Neutrophil (primary cell): ENCODE measurements around the gene ORAI3.

Experiments used
- H3K27ac ChIP-seq: fragments of 200-600 bp; sonication (generic); 2 replicates; pipeline ENCODE4 v1.5.1; 2016; ENCODE audit warnings: mild to moderate bottlenecking, moderate library complexity
- H3K27me3 ChIP-seq: fragments of 200-600 bp; sonication (generic); 2 replicates; pipeline ENCODE4 v1.6.0; 2016; ENCODE audit warnings: mild to moderate bottlenecking
- H3K36me3 ChIP-seq: fragments of 200-600 bp; sonication (generic); 2 replicates; pipeline ENCODE4 v1.5.1; 2017
- H3K4me1 ChIP-seq, 2 experiments: fragments of 200-600 bp in 1 of 2; sonication (generic) in 1 of 2; 1 replicate in 1 of 2; 2 replicates in 1 of 2; pipeline versions ENCODE4 v1.5.1 to v1.6.1; 2013 to 2016; ENCODE audit warnings: low read depth in 1 of 2, low read length in 1 of 2, mild to moderate bottlenecking in 1 of 2, moderate library complexity in 1 of 2; ENCODE audit not compliant: control insufficient read depth in 1 of 2, insufficient read depth in 1 of 2
- H3K4me3 ChIP-seq, 2 experiments: fragments of 200-600 bp in 1 of 2; sonication (generic) in 1 of 2; 1 replicate in 1 of 2; 2 replicates in 1 of 2; pipeline ENCODE4 v1.5.1; 2013 to 2016; ENCODE audit warnings: low read depth in 1 of 2, low read length in 1 of 2, mild to moderate bottlenecking in 1 of 2, moderate library complexity in 1 of 2
- H3K9me3 ChIP-seq: fragments of 200-600 bp; sonication (generic); 2 replicates; pipeline ENCODE4 v1.5.1; 2016
- CTCF ChIP-seq: fragments of 200-600 bp; sonication (generic); IDR thresholded peaks from 2 replicates; pipeline ENCODE4 v1.5.1; 2016; ENCODE audit warnings: antibody characterized with exemption

Gene ORAI3

GRCh38 chr16:30997725-30998711 lies 49.1 kb downstream of the ORAI3 start:
- H3K27ac ChIP-seq: no peak overlapping the region
- no peak for TF ChIP-seq CTCF
- H3K27me3 ChIP-seq: peaks cover 39% of the 10 kb centered on the region
- H3K9me3 ChIP-seq: no peaks in the 10 kb centered on the region
- H3K4me3 ChIP-seq: peak overlapping the region; percentile 57 to 68
- H3K4me1 ChIP-seq: peaks cover 12 to 14% of the 10 kb centered on the region in 2 experiments
- no peaks in the 10 kb centered on the region for H3K36me3 ChIP-seq

GRCh38 chr16:30998852-30999761 lies 50.2 kb downstream of the ORAI3 start:
- Histone ChIP-seq H3K9me3 (no peaks in the 10 kb centered on the region), H3K27ac (no peak overlapping the region), H3K4me1 (peaks cover 12 to 14% of the 10 kb centered on the region in 2 experiments), H3K4me3 (no peak overlapping the region), H3K36me3 (no peaks in the 10 kb centered on the region), H3K27me3 (peaks cover 39% of the 10 kb centered on the region)
- no peak for TF ChIP-seq CTCF

- no peak for TF ChIP-seq CTCF
- H3K27ac ChIP-seq: no peak overlapping the region
- H3K27me3 ChIP-seq: peaks cover 48% of the 10 kb centered on the region
- H3K9me3 ChIP-seq: no peaks in the 10 kb centered on the region
- H3K4me3 ChIP-seq: no peak overlapping the region
- H3K36me3 ChIP-seq: no peaks in the 10 kb centered on the region
- peaks cover 9 to 14% of the 10 kb centered on the region in 2 experiments for H3K4me1 ChIP-seq
Measured at GRCh38 chr16:31000671-31001382, 52.0 kb downstream of the ORAI3 start.

- no peaks in the 10 kb centered on the region for H3K9me3 ChIP-seq
- no peaks in the 10 kb centered on the region for H3K36me3 ChIP-seq
- H3K27ac ChIP-seq: no peak overlapping the region
- TF ChIP-seq CTCF: no peak
- no peak overlapping the region for H3K4me3 ChIP-seq
- peaks cover 9 to 11% of the 10 kb centered on the region in 2 experiments for H3K4me1 ChIP-seq
- H3K27me3 ChIP-seq: peaks cover 48% of the 10 kb centered on the region
Measured at GRCh38 chr16:31001507-31002249, 52.8 kb downstream of the ORAI3 start.
